Stimulated activated CD8-positive, alpha-beta memory T cell treated with anti-CD3 and anti-CD28 coated beads, Interleukin-4, amount 100 ng/mL, for 1 hour (primary cell): Measurements from ENCODE around the gene SYNE1.
A peak's percentile ranks its signal among the peaks of the same experiment; 100 is the strongest.

Experiments
- DNase-seq, 2 donors: peaks; one replicate each; pipeline ENCODE4 v3.0.0-alpha.2; 2020; ENCODE audit warnings: low read depth in 2 of 2, low spot score in 1 of 2

SYNE1 gene

DNA sequence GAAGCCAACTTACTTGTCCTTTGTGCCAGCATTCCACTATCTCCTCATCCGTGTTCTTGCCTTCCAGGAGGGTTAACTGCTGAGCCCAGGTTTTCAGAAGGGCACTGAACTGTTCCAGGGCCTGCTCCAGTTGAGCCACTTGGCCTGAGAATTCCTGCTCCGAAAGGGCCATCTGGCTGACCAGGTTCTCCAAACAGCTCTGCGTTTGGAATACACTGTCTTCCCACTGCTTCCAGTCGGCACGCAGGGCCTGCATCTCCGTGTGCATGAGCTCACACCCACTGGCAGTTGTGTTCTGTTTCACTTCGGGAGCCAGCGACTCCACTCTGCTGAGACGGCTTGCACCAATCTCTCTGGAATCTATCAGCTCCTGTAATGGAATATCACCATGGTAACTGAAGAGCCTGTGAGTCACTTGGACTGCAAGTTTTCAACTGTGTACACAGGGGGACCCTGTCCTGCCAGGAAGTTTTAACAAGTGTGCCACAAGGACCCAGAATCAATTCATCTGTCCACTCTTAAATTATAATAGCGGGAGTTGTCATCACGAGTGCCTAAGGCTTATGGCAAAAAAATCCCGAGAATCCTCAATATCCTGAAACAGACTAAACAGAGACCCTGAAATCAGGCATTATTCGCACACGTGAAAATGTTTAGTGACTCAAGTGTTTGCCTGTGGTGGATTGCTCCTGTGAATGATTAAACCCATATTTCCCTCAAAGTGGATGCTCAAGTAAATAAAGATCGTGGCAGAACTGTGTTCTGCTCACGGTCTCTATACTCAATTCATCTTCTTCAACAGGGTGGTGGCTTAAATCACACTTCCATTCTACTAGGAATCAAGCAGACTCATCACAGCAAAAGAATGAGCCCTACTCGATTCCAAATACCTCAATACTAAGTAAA is 255.9 kb downstream of the SYNE1 start:
- DNase-seq, result no peak

DNA sequence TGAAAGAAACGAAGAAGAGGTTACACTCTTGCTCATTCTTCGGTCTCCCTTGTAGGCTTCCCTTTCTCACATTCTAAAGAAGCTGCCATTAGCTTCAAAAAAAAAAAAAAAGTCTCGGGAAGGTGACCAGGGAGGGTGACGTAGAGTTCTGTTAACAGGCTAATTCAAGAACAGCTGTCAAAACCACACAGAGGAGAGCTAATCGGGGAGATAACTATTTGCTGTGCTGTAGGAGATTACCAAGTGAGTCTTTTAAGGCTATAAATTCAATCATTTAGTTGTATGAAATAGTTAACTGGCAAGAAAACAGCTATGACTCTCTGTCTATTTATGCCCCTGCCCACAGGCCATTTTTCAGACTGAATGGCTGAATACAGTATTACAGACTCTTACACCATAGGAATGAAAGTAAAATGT is 256.8 kb downstream of the SYNE1 start:
- no peak for DNase-seq

DNA sequence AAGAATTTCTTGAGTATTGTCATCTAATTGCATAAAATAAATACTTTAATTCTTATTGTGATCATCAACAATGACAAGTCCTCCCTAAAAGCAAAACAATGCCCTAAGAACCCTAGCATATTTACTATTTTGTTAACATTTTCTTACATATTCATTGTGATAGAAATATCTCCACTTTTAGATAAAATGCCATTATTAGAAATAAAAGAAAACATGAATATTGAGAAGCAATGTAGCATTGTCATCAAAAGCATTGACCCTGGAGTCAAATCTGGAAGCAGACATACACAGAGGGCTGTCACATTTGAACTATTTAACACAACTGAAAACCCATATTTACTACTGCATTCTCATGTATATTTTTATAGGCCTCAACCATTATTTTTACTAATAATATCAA is 257.7 kb downstream of the SYNE1 start:
- DNase-seq, result no peak

DNA sequence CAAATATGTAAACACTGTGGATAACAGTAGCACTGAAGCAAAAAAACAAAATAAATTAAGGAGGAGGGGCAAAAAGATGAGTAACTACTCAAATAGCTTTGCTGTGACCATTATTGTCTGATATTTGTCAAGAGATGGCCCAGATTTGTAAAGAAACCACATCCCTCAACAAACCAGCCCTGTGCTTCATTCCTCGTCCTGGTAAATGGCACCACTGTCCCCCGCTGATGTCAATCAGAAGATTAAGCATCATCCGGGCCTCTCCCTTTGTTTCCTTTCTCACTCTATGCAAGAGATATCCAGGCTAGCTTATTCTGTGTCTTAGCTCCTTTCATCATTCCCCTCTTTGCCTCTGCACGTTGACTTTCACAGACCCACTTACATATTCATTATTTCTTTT is 259.0 kb downstream of the SYNE1 start:
- DNase-seq, result no peak

DNA sequence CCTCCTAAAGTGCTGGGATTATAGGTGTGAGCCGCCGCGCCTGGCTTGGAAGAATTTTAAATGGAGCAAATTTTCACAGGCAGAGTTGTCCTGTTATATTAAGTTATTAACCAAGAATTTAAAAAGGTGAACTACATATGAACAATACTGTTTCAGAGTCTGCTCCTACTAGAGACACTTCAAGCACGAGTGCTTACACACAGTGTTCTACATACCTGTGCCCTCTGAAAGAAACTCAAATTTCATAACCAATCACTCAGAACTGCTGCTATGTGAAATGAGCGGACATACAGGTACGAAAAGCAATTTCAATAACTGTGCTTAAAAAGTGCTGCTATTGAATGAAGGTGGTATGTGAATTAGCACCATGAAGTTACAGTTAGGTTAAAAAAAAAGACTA is 262.0 kb downstream of the SYNE1 start:
- DNase-seq, result no peak

DNA sequence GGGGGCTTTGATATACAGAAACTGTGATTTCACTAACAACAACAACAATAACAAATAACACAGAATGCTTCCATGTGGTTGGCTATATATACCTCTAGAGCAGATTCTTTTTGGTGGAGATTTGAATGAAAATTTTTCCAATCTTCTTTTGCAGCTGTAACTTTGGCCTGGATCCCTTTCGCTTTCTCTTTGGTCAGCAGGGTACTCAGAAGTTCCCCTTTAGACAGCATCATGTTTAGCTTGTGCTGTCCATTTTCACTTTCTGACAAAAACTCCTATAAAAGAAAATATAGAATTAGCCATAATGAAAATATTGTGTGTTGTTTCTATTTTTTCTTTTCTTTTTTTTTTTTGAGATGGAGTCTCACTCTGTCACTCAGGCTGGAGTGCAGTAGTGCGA is 264.2 kb downstream of the SYNE1 start:
- no peak for DNase-seq

DNA sequence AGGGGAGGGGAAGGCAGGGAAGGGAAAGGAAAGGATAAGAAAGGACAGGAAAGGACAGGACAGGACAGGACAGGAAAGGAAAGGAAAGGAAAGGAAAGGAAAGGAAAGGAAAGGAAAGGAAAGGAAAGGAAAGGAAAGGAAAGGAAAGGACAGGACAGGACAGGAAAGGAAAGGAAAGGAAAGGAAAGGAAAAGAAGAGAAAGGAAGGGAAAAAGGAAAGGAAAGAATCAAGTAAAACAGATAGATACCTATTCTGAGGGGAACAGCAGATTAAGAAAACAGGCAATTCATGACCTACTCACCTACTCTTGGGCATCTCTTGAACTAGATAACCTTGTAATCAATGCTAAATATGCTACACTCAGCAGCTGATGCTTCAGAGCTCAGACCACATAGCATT is 265.4 kb downstream of the SYNE1 start:
- DNase-seq, result no peak

DNA sequence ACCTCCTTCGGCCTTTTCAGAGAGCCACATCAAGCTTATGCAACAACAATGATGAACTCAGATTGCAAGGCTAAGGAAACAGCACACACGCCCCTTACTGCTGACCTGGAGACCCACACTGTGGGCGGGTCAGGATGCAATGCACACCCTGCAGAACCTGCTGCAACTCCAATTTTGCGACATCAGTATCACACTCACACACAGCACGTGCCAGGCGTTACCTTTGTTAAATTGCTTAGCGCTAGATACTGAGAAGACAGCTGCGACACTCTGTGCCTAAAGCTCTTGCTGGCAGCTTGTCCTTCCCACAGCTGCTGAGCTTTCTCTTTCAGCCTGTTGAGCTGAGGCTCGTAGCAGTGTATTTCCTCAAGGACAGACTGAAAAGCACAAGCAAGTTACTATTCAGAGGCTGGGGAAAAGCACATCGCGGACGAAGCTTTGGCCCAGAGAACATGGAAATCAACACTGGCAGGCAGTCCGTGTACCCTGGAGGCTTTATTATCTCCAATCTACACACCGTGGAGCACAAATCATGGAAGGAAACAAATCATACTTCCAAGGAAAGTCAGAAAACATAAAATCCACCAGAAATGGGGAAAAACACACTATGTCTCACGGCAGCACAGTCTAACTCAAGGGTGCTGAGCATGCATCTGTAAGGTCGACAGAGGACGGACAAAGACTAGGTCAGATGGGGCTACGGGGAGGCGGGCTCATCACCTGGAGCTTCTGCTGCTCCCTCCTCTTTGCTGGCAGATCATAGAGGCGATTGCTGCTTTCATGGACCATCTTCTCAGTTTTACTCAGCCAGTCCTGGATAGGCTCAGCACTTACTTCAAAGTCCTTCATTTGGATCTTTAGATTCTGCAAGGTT is 268.2 kb downstream of the SYNE1 start:
- no peak for DNase-seq

DNA sequence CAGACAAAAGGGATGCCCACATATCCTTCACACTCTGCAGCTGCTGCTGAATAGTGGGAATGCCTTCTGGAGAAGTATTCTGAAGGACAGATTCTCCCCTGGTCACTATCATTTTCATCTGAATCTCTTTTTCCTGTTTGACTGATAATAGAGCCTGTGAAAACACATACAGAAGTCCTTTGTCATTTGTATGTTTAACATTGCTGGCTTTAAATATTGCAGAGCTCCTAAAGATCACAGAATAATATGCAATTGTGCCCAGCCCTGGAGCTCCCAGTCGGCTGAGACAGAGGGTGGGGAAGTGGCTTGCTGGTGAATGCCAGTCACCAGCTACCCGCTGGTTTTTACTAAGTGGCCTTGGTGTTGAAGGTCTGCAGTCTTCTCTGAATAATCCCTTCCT is 272.3 kb downstream of the SYNE1 start:
- DNase-seq, result no peak

DNA sequence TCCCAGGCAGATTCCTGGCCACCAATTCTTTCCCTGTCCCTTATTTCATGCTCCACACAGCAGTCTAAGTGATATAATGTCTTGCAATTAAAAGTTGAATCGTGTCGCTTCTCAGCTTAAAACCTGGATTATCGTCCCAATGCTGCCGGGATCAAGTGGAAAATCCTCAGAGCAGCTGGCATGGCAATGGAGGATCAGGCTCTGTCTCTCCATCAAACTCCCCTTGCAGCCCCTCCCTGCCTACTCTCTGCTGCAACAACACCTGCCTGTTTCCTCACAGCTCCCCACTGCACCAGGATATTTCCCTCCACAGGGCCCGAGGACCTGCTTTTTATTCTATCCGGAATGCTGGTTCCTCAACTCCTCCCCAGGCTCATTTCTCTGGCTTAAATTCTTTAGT is 277.1 kb downstream of the SYNE1 start:
- DNase-seq, result no peak

DNA sequence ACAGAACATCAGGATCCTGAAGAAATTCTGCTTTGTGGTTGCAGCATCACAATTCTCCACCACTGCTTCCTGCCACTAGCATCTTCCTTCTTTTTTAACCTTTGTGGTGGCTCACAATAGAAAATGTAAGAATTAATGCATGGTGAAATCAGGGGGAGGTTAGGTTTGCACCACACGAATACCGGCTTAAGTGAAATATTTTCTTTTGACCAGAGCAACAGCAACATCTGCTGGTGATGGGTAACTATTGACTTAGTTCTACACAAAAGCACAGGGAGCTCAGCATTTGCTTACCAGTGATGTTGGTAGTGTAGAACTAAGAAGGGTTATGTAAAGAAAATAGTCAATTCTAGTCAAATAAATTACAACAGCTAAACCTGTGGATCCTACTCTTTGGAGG is 280.5 kb downstream of the SYNE1 start:
- no peak for DNase-seq

DNA sequence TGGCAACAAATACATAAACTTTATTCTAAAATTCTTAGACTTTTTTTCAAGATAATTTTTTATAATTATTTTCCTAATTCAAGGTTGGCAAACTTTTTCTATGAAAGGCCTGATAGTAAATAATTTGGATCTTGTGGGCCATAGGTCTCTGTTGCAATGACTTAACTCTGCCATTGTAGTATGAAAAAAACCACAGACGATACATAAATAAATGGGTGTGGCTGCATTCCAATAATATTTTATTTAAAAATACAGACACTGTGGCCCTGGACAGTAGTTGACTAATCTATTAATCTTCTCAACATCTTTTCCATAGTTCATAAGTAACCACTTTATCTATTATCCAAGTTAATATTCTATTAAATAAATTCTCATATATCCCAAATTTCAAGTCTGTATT is 281.1 kb downstream of the SYNE1 start:
- DNase-seq, result no peak

DNA sequence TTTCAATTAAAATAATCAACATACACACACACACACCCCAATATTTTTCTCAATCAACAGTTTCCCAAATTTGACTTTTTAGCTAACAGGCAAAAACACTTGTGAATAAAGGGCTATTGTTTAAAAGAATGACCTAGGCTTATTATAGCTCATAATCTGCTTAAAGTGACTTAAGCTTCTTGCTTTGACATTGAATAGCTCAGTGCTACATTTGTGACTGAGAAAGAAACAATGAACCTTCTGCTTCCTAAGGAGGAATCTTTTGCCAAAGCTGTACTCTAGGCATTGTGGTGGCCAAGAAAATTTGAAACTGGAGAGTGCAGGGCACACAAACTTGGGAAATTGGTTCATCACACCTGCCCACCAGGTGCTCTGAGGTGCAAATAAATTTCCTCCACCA is 282.0 kb downstream of the SYNE1 start:
- DNase-seq, result no peak

DNA sequence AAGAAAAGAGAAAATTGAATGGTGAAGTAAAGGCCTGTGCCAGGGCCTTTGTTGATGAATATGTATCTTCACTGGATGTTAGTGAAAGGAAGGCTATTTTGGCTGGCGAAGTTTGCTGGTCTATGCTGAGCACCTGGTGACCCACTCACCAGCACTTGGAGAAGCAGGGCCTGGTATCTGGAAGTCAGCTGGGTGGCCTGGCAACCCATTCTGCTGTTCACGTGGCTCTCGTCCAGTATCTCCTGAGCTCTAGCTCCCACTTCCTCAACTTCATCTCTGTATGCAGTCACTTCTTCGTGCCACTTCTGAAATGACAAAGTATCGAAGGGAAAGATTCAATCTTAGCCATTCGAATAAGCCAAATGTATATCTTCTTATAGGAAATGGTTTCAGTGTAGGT is 283.7 kb downstream of the SYNE1 start:
- no peak for DNase-seq

DNA sequence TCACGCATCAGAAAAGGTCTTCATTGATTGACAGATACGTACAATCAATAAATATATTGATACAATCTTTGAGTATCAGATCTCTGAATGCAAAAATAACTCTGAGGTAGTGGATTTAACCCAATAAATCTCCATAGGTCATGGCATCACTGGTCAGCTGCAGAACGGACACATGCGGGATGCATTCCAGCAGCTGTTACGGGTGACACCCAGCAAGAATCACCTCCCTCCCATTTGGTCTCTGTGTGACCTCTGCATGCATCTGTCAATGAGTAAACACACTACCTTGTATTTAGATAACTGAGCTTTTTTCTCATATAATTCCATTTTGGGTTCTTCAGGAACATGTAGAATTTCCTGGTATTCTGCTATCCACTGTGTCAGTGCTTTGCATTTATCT is 285.4 kb downstream of the SYNE1 start:
- DNase-seq, result no peak

DNA sequence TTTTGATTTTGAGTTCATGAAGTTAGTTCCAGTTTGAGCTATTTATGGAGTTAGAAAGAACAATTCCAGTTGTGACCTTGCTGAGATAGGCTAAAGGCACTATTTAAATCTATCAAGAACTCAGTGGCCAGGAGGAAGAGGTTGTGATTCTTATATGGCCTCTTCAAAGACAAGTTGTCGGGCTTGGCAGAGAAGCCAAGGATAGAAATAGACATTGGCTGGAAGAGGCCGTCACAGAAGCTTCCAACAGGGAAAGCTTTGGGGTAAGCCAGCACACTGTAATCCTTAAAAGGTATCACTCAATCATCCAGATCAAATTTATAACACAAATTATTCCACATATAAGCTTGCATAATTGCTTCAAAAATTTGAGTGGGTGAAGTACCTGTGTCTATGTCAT is 286.1 kb downstream of the SYNE1 start:
- no peak for DNase-seq

DNA sequence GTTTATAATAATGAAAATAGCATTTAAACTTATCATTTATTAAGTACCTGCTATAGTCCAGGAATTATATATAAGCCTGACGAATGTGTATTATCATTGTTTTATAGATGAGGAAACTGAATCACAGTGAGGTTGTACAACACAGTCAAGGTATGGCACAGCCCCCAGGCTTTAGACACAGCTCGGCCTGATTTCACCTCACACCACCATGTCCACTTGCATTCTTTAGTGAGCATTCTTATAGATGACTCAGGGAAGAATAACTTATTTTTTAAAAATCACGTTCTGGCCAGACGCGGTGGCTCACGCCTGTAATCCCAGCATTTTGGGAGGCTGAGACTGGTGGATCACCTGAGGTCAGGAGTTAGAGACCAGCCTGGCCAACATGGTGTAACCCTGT is 289.0 kb downstream of the SYNE1 start:
- DNase-seq, result no peak

DNA sequence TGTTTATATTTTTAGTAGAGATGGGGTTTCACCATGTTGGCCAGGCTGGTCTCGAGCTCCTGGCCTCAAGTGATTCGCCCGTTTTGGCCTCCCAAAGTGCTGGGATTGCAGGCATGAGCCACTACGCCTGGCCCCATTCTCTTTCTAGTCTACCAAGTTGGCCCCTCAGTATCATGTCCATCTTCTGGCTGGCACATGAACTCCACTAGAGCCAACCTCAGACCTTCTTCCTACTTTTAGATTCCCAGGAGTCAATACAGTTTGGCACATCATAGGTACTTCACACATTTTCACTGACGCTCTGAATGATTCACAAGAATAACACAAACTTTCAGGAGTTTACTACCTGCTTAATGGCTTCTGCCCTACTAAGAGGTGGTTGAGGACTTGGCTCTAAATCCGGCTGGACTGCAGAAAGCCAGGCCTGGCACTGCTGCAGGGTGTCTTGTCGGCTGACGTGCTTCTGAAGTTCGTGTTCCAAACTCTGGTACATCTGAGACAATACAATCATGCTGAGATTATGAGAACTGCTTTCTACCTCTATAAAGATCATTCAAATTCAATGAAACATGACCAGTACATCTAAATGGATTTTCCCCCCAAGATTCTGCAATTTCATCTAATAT is 293.3 kb downstream of the SYNE1 start:
- no peak for DNase-seq

DNA sequence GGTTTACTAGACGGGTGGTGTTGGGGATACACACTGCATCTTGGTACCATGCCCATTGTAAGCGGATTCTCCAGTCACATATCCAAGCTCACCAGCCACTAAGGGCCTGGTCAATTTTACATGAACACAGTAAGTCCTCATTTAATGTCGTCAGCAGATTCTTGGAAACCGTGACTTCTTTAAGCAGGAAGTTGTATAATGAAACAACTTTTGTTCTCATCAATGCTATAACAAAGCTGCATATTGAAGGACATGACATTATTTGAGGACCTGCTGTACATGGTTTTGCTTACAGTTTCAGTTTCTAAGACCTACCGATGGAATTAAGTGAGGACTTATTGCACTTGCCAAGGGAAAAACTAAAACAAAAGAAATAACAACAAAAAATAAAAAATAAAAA is 295.6 kb downstream of the SYNE1 start:
- no peak for DNase-seq

DNA sequence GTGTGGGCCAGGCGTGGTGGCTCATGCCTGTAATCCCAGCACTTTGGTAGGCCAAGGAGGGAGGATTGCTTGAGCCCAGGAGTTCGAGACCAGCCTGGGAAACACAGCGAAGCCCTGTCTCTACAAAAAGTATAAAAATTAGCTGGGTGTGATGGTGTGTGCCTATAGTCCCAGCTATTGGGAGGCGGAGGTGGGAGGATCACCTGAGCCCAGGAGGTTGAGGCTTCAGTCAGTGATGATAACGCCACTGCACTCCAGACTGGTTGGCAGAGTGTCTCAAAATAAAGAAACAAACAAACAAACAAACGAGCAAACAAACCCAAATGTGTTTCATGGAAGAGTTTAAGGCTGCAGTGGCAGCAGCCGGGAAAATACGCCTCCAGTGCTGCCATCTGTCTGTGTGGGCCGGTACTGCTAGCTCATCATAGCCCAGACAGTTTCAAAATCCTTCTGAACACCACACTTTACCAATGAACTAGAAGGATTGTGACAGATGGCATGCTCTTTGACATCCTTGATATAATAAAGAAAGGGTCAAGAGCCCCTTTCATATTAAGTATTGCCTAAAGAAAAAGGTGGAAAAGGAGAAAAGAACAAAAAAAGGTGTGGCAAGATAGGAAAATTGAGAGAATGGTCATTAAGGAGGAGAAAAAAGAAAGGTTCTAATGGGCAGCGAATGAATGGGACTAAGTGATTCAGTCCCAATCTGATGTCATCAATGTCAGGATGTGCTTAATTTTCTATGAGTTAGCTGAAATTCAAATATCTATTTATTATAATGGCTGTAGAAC is 298.6 kb downstream of the SYNE1 start:
- DNase-seq, result peak; percentile 18 to 48

DNA sequence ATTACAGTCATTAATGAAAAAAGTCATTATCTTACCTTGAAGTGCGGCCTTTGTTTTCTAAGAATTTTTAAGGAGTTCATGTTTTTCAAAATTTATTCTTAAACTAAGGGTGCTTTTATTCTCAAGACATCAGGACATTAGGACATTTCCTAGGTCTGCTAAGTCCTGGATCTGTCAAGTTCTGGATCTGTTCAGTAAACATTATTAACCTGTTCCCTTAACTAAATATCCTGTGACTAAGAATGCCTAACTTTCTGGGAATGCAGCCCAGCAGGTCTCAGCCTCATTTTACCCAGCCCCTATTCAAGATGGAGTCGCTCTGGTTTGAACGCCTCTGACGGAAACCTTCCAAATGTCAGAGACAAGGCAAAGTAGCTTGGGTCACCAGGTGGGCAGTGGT is 302.6 kb downstream of the SYNE1 start:
- DNase-seq, result no peak
